KOPT-K1 (cell line): ENCODE results near the gene DUSP21.

Experiments
- H3K27ac ChIP-seq: fragments of 200-600 bp; sonication (generic); 2 replicates; pipeline ENCODE4 v1.5.1; 2016; ENCODE audit warnings: antibody characterized with exemption, mild to moderate bottlenecking, low read depth, low read length; ENCODE audit not compliant: poor library complexity, severe bottlenecking
- H3K36me3 ChIP-seq: fragments of 200-600 bp; sonication (generic); 2 replicates; pipeline ENCODE4 v1.5.1; 2017; ENCODE audit warnings: antibody characterized with exemption, mild to moderate bottlenecking, low read length, moderate library complexity; ENCODE audit not compliant: insufficient read depth
- H3K9me3 ChIP-seq: fragments of 200-600 bp; sonication (generic); 2 replicates; pipeline ENCODE4 v1.5.1; 2017; ENCODE audit warnings: antibody characterized with exemption, low read length, mild to moderate bottlenecking; ENCODE audit not compliant: insufficient read depth, poor library complexity, severe bottlenecking

DUSP21 gene

GRCh38 chrX:44891642-44892041, 47.8 kb downstream of the DUSP21 start:
- Histone ChIP-seq H3K27ac (no peak overlapping the region), H3K9me3 (peaks cover 23% of the 10 kb centered on the region), H3K36me3 (no peaks in the 10 kb centered on the region)
